ENCODE results near the gene ALK.

Gene ALK

GRCh38 chr2:29563697-29564096 is 357.7 kb downstream of the ALK start:
- no peak for DNase-seq

DNA sequence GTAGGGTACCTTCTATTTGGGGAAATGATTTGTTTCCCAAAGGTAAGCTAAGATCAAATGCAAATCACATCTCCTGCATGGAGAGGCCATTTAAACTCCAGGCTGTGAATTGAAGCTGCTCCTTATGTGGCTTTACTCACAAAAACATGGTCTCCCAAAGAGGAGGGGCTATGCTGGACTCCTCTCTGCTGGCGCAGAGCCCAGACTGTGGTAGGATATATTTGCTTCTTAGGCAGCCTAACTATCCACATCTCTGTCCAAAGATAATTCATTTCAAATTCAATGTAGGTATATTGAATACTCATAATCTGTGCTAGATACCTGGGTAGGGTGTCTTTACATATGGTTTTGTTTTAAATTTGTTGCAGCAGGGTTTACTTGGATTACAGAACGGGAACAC is 358.5 kb downstream of the ALK start:
- no peak for DNase-seq

- DNase-seq = no peak
Observed at GRCh38 chr2:29562319-29562718, 359.1 kb downstream of the ALK start.

GRCh38 chr2:29561628-29562027 is 359.8 kb downstream of the ALK start:
- no peak for DNase-seq

DNA sequence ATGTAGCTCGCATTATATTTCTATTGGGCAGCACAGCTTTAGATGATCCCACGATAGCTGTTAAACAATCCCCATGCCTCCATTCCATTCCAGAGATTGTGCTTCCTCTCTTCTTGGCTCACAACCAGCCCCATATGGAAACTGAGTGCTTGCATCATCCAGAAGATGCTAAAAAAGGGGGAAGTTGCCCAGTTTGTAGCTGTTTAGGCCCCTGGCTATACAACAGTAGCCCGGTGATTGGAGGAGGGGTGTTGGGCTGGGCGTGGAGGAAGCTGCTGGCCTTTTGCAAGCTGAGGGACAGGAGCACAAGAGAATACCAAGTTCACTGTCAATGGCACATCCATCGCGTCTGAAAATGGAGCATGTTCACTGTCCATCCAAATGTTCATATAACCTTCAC is 360.2 kb downstream of the ALK start:
- DNase-seq = no peak

- DNase-seq = no peak
Observed at GRCh38 chr2:29560566-29560965, 360.8 kb downstream of the ALK start.

GRCh38 chr2:29560030-29560429 is 361.4 kb downstream of the ALK start:
- DNase-seq = no peak

DNA sequence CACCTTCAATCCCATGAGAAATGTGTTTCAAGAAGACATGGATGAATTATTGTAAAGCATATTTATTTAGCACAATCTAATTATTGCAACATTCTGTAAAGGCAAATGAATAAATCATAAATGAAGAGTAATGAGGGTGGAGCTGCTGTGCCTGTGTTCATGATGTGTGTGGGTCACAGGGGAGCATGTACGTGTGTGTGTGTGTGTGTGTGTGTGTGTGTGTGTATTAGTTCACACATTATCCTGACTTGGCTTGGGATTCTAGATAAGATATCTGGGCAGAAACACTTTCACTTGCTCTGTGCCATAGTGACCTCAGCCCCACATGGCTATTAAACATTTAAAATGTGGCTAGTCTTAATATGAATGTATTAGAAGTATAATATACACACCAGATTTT is 361.8 kb downstream of the ALK start:
- DNase-seq = no peak

DNA sequence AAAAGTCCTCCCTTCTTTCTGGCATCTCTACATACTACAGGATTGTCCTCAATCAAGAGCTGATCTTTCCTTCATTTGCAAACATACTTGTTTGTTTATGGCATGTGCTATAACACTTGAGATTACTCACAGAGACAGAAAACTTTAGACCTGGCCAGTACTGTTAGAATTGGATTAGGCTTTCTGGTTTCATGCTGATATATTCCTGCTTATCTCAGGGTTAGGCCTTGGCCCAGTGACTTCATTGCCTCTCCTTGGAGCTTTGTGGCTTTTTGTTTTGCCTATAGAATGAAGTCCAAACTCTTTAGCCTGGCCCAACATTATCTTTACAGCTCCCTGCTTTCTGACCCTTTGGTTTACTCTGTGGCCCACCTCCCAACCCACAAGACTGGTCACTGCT is 363.3 kb downstream of the ALK start:
- DNase-seq = no peak

DNA sequence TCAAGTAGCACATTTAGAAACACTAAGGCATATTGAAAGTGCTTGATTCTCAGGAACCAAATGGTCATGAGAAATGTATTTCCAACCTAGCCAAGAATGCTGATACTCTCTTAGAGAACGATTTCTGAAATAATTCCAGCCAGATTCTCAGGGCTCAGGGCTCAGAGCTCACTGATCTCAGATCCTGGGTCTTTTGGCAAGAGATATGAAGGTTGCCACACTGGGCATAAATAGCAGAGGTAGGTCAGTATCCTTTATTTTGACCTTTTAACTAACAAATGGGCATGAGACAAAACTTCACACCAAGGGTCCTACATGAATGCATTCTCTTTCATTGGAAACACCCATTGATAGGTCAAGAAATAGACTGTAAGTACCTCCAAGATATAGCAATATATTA is 364.1 kb downstream of the ALK start:
- no peak for DNase-seq

DNA sequence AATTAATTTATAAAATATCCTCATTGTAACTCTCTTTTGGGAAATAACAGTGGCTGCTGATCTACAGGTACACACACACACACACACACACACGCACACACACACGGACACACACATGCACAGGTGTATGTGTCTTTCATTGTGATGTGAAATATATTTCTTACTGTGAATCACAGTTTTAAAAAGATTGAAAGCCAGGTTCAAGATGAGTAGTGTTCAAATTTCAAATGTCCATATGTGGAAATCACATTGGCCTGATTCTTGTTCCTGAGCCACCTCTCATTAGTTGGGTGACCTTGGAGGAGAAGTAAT is 372.4 kb downstream of the ALK start:
- no peak for DNase-seq

DNA sequence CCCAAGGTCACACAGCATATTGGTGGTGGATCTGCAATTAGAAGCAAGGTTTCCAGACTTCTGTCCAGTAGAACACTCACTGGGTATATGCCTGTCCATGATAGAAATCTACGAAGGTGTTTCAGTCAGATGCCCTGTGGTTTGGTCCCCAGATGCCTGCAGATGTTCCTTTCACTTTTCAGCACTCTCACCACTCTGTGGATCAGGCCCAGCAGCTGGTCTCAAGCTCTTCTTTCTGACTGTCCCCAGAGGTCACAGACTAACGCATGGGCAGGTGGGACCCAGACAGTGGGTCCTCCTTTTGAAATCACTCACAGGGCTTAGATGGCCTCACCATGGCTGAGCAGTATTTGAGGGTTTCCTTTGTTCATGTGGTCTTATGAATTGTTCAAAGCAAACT is 376.5 kb downstream of the ALK start:
- DNase-seq = no peak

DNA sequence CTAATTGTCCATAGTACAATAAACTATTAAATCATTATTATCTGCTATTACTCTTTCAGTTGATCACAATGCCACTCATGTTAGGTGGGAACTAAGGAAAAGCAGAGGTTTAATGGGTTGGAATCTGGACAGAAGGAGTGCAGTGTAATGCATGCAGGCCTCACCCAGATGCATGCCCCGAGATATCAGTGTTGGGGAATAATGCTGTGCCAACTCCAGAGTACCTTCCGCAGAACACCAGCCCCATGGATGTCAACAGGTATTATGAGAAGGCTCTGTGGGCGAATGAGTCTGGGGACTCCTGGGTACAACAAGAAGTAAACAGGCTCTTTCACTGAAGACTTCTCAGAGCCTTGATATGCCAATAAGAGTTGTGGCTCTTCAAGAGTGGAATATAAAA is 377.4 kb downstream of the ALK start:
- DNase-seq = no peak

DNA sequence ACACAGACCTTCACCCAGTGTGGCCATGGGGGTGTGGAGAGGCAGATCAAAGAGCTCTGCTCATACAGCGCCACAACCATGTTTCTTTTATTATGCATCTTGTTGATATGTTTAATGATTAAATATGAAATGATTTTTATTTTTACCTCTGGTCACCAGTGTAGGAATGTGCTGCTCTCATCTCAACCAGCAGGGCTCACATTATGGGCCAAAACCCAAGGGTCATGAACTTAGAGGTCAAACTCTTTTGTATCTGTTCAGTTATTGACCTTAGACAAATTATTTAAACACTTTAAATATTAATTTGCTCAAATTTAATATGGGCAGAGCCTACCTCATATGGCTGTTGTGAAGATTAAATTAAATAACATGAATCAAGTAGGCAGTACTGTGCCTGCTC is 386.2 kb downstream of the ALK start:
- no peak for DNase-seq

DNA sequence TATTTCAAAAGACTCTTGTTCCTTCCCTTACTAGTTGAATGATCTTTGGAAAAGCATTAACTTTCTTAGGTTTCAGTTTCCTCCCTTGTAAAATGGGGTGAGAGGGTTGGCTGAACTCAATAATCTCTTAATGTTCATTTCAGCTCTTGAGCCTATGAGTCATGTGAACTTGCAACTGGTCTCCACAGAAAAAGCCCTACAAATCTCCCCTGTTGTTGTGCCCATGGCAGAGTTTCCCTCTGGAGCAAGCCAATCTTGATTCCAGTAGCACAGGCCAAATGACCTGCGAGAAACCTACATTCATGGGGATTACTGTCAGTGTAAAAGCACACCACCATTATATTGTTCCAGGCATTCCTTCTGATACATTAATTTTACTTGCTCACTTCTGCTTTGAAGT is 388.9 kb downstream of the ALK start:
- DNase-seq = no peak

DNA sequence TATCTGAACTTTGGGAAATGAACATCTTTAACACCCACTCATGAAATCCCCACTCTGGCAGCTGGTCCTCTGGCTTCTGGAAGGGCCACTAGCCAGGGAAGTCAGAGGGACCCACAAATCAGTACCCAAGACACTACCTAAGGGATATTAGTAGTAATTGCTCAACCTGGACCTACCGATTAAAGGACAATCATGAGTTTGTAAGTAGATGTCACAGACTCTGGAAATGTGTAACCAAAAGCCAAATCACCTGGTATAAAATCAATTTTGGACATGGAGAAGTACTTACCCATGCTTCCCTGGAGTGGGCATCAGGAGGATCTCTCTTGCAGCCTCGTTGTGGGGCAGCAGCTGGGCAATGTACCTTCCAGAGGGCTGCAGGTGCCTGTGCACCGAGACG is 389.8 kb downstream of the ALK start:
- DNase-seq = no peak

- no peak for DNase-seq
Observed at GRCh38 chr2:29530281-29530680, 391.1 kb downstream of the ALK start.

GRCh38 chr2:29528891-29529520 is 392.4 kb downstream of the ALK start:
- no peak for DNase-seq

- no peak for DNase-seq
Observed at GRCh38 chr2:29528371-29528770, 393.0 kb downstream of the ALK start.

DNA sequence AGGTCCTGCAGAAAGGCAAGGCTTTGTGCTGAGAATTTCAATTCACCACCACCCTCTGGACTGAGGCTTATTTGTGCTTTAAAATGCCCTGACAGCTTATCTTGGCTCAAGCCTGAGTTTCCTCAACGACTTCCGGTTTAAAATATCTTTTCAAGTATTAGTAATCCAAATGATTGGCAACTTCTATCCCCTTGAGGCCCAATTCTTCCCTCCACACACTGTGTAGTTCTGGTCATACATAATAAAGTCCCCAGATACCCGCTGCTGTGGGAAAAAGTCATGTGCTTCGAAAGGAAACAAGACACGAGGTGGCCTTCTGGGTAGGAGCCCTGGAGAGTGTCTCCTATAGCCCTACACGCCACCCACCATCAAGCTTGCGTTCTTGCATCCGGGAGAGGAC is 393.4 kb downstream of the ALK start:
- no peak for DNase-seq

DNA sequence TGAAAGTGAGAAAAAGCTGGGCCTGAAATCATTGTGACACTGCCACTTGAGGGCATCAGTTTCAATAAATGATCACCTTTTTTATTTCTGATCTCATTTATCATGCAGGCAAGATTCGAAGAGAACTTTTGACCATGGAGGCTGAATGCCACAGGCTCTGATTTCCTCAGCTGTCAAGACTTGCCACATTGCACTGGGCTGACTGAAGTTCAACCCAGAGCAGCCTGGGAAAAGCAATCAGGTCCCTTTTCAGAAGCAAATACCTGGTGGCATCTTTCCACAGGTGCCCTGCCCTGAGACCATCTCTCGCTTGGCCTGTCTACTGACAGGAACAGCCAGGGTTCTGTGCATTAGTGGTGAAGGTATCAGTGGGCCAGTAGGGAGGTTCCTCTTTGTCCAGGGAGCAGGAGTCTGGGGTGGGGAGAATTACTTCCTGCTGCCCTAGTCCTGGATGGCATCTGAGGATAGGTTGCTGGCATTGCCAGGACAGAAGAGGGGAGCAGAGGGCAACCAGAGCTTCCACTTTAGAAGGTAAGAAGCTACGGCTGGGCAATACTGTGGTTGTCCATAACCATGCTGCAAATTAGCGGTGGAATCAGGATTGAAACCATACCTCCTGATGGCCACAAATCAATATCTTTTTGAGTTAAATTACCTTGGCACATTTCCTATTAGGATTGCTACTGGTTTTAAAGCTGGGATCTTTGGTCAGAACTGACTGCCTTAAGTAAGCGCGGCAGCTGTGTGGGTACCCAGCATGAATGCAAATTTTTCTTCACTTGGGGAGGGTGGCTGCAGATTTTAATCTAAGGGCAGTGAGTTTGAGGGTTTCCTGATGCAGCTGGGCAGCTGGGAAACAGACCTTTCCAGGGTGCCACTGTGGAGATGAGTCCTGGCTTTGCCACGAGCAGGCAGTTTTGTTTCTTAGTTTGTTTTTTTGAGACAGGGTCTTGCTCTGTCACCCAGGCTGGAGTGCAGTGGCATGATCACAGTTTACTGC is 394.5 kb downstream of the ALK start:
- no peak for DNase-seq

DNA sequence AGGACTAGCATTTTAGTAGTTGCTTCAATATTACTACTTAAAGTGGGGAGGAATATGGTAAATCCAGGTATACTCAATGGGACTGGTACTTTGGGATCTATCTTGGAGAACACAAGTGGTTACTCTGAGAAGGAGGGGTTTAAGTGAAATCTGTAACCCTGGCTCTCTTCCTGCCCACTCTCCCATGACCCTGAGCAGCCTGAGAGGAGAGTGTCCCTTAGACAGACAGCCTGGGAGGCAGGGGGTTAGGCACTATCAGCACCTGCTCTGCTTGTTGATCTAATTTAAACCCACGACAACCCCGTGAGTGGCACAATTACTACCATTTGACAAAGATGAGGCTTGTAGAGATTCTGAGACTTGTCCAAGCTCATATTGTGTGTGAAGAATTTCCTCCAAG is 395.5 kb downstream of the ALK start:
- no peak for DNase-seq

DNA sequence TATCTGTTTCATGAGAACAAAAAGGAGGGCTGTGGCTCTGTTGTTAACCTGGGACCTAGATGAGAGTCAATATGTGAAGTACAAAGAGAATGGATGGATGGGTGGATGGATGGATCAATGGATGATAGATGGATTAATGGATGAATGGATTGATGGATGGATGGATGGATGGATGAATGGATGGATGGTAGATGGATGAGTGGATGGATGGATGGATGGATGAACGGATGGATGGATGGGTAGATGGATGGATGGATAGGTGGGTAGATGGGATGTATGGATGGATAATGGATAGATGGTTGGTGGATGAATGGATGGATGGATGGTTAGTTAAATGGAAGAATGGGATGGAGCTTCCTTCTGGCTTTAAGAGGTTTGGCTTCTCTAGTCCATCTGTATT is 396.7 kb downstream of the ALK start:
- no peak for DNase-seq

DNA sequence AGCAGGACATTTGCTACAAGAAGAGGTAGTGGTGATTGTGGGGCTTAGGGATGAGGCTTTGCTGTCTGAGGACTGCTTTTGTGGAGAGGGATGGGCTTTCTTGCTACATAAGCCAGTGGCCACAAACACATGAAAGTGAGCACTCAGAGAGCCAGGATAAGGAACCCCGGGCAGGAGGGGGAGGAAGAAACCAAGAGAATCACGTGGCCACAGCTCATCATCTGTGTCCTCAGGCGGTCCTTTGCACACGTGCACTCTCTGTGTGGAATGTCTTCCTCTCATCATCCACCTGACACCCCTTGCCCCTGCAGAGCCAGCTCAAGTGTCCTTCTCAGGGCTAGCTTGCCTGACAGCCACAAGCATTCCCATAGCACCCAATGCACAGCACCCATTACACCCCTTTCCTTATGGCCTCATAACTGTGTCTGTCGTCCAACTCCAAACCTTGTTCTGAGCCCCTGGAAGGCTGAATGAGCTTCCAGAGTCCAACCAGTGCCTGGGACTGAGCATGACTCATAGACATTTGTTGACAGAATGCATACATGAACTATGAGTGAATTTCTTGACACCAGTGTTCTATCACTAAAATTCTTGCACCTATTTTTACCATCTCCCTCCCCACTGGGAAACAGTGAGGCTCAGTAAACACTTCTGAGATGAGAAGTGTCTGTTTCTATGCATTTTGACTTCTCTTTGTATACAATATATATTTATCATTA is 398.3 kb downstream of the ALK start:
- no peak for DNase-seq

All from NCI-H146 (cell line).